Mesenchymal stem cell (in vitro differentiated cells and primary cell): ENCODE results near the gene PRPF19.

ENCODE experiments used
- DNase-seq: peaks from one replicate; pipeline ENCODE4 v3.0.0-alpha.2; 2013
- H2AFZ ChIP-seq: one replicate; pipeline ENCODE4 v1.6.1; 2013; ENCODE audit warnings: low read depth, mild to moderate bottlenecking, control low read depth, inconsistent platforms, low read length, moderate library complexity
- H2AK5ac ChIP-seq: 2 replicates; pipeline ENCODE4 v1.6.1; 2013; ENCODE audit warnings: low read length, moderate library complexity, mild to moderate bottlenecking, inconsistent platforms; ENCODE audit not compliant: severe bottlenecking
- H2BK120ac ChIP-seq: one replicate; pipeline ENCODE4 v1.6.1; 2013; ENCODE audit warnings: low read depth, mild to moderate bottlenecking, inconsistent platforms, low read length, moderate library complexity
- H2BK12ac ChIP-seq, 2 experiments: one replicate each; pipeline ENCODE4 v1.6.1; 2013; ENCODE audit warnings: inconsistent platforms in 2 of 2, low read length in 2 of 2, mild to moderate bottlenecking in 2 of 2, moderate library complexity in 2 of 2, control low read depth in 1 of 2
- H2BK15ac ChIP-seq: one replicate; pipeline ENCODE4 v1.6.1; 2013; ENCODE audit warnings: mild to moderate bottlenecking, low read depth, inconsistent platforms; ENCODE audit not compliant: poor library complexity, severe bottlenecking
- H2BK5ac ChIP-seq: 2 replicates; pipeline ENCODE4 v1.6.1; 2013; ENCODE audit warnings: low read depth, mild to moderate bottlenecking, low read length, control low read depth, inconsistent platforms; ENCODE audit not compliant: poor library complexity, severe bottlenecking
- H3K14ac ChIP-seq, 2 experiments: one replicate each; pipeline ENCODE4 v1.6.1; 2013; ENCODE audit warnings: inconsistent platforms in 2 of 2, low read length in 2 of 2, control low read depth in 1 of 2, mild to moderate bottlenecking in 1 of 2, moderate library complexity in 1 of 2
- H3K18ac ChIP-seq, 2 experiments: one replicate each; pipeline ENCODE4 v1.6.1; 2013; ENCODE audit warnings: inconsistent platforms in 2 of 2, low read length in 2 of 2, control low read depth in 1 of 2, low read depth in 1 of 2, mild to moderate bottlenecking in 1 of 2
- H3K23ac ChIP-seq, 2 experiments: one replicate each; pipeline ENCODE4 v1.6.1; 2013; ENCODE audit warnings: inconsistent platforms in 2 of 2, low read length in 2 of 2, mild to moderate bottlenecking in 2 of 2, moderate library complexity in 2 of 2, control low read depth in 1 of 2
- H3K27ac ChIP-seq: 2 replicates; pipeline ENCODE4 v1.5.1; 2013; ENCODE audit warnings: mild to moderate bottlenecking, moderate library complexity, low read length, control low read depth, inconsistent platforms; ENCODE audit not compliant: poor library complexity, severe bottlenecking
- H3K27me3 ChIP-seq, 2 experiments: 2 replicates each; pipeline versions ENCODE4 v1.6.1 to v1.7.0; 2013; ENCODE audit warnings: low read length in 2 of 2, mild to moderate bottlenecking in 2 of 2, moderate library complexity in 2 of 2, control low read depth in 1 of 2, inconsistent platforms in 1 of 2; ENCODE audit not compliant: control insufficient read depth in 1 of 2, insufficient read depth in 1 of 2
- H3K36me3 ChIP-seq, 2 experiments: 2 replicates each; pipeline versions ENCODE4 v1.6.1 to v1.7.0; 2013; ENCODE audit warnings: low read length in 2 of 2, control low read depth in 1 of 2, inconsistent platforms in 1 of 2, low read depth in 1 of 2, mild to moderate bottlenecking in 1 of 2; ENCODE audit not compliant: insufficient read depth in 2 of 2, control insufficient read depth in 1 of 2
- H3K4ac ChIP-seq, 2 experiments: one replicate each; pipeline ENCODE4 v1.6.1; 2013; ENCODE audit warnings: inconsistent platforms in 2 of 2, low read length in 2 of 2, mild to moderate bottlenecking in 2 of 2, moderate library complexity in 2 of 2, control low read depth in 1 of 2, low read depth in 1 of 2
- H3K4me1 ChIP-seq: 2 replicates; pipeline ENCODE4 v1.6.1; 2013; ENCODE audit warnings: low read depth, low read length, control low read depth; ENCODE audit not compliant: control insufficient read depth, insufficient read depth
- H3K4me2 ChIP-seq: 2 replicates; pipeline ENCODE4 v1.6.1; 2013; ENCODE audit warnings: low read length, mild to moderate bottlenecking, inconsistent platforms; ENCODE audit not compliant: poor library complexity, severe bottlenecking
- H3K4me3 ChIP-seq, 2 experiments: 2 replicates each; pipeline versions ENCODE4 v1.5.1 to v1.7.0; 2013; ENCODE audit warnings: low read length in 2 of 2, mild to moderate bottlenecking in 2 of 2, control low read depth in 1 of 2, low read depth in 1 of 2; ENCODE audit not compliant: insufficient read depth in 1 of 2
- H3K79me1 ChIP-seq: replicated peaks from 2 replicates; pipeline ENCODE4 v1.6.1; 2013; ENCODE audit warnings: mild to moderate bottlenecking, control low read depth, low read length, inconsistent platforms; ENCODE audit not compliant: poor library complexity, severe bottlenecking
- H3K9ac ChIP-seq: 2 replicates; pipeline ENCODE4 v1.7.0; 2013; ENCODE audit warnings: mild to moderate bottlenecking, low read length, moderate library complexity
- H3K9me3 ChIP-seq: 2 replicates; pipeline ENCODE4 v1.7.0; 2013; ENCODE audit warnings: mild to moderate bottlenecking, low read length; ENCODE audit not compliant: control insufficient read depth
- H4K8ac ChIP-seq: one replicate; pipeline ENCODE4 v1.6.1; 2013; ENCODE audit warnings: inconsistent platforms, mild to moderate bottlenecking, low read length, moderate library complexity
- H4K91ac ChIP-seq: one replicate; pipeline ENCODE4 v1.6.1; 2013; ENCODE audit warnings: mild to moderate bottlenecking, low read length, inconsistent platforms
- WGBS: methylation state at CpG from one replicate; pipeline ENCODE4 v1.1.7; 2013; ENCODE audit warnings: mixed read lengths; 5-methylcytosine and 5-hydroxymethylcytosine counted together

Gene PRPF19

DNA sequence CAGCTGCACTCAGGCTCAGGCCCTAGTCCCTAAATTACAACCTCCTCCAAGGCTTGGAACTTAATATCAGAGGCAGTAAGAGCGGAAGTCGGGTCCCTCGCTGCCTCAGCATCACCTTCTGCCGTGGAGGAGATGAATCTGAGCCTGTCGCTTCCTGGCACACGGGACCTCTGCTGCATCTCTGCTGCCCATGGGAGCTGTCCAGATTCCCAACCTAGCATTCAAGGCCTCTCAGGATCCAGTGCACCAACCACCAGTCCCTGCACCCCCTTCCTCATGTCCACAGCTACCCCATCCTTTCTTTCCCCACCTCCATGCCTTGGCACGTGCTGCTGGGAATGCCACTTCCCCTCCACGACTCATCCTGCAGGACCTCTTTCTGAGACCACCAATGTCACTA lies 48.1 kb downstream of the PRPF19 start:
- WGBS, result 85% methylated on average over 8 of the region's 8 CpGs
- no peak overlapping the region for H2AFZ ChIP-seq
- no peak overlapping the region for H2AK5ac ChIP-seq
- H3K27ac ChIP-seq, result no peak overlapping the region
- no peak overlapping the region for H3K4me2 ChIP-seq
- H3K4me3 ChIP-seq, result no peak overlapping the region
- no peak overlapping the region for H3K4ac ChIP-seq
- H3K23ac ChIP-seq, result no peak overlapping the region
- H3K4me1 ChIP-seq, result peaks cover 11% of the 10 kb centered on the region
- peaks cover 4% of the 10 kb centered on the region in 2 experiments for H3K36me3 ChIP-seq
- no peak overlapping the region for H3K14ac ChIP-seq
- DNase-seq, result no peak
- H4K91ac ChIP-seq, result no peak overlapping the region
- peak overlapping the region in 1 of 2 experiments; percentile 38 for H2BK12ac ChIP-seq
- H3K9ac ChIP-seq, result no peak overlapping the region
- no peak overlapping the region for H2BK5ac ChIP-seq
- H3K18ac ChIP-seq, result no peak overlapping the region
- no peak overlapping the region for H2BK15ac ChIP-seq
- H3K79me1 ChIP-seq, result no peaks in the 10 kb centered on the region
- no peak overlapping the region for H4K8ac ChIP-seq
- H3K27me3 ChIP-seq, result peaks cover 0 to 13% of the 10 kb centered on the region in 2 experiments
- H3K9me3 ChIP-seq, result no peaks in the 10 kb centered on the region
- no peak overlapping the region for H2BK120ac ChIP-seq

DNA sequence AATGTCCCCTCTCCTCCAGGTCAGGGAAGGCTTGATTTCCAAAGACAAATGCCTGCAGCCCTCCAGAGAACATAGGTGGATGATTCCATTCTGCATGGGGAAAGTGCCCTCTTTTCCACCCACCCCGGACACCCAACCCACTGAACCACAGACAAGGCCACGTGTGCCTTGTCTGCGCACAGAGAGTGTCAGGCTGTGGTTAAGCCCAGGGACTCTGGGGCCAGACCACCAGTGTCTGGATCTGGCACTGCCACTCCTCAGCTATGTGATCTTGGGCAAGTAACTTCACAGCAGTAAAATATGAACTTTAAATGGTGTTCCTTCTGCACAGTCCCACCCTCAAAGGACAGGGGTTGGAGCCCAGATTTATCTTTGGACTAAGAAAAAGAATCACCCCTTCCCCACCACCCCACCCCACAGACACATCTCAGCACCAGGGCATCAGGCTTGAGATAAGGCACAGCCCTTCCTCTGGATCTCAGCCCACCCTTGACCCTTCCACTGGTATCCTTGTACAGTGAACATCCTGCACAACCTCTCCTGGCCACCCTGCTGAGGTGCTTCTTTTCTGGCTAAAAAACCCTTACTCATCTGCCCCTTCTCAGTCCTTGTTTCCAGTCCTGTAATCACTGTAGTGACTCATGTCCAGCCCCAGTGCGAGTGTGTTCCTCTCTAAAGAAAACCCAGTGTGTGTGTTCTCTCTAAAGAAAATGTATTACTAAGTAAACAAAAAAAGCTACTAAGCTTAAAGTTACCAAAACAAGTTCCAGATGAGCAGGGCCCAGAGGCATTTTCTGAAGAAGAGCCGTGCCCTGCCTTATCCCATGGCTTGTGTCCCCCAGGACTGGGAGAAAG lies 48.8 kb downstream of the PRPF19 start:
- Histone ChIP-seq H2AK5ac (no peak overlapping the region), H3K27ac (no peak overlapping the region), H3K27me3 (peaks cover 0 to 9% of the 10 kb centered on the region in 2 experiments), H3K14ac (no peak overlapping the region), H4K91ac (no peak overlapping the region), H2BK5ac (no peak overlapping the region), H3K4ac (no peak overlapping the region), H3K79me1 (no peaks in the 10 kb centered on the region), H3K23ac (no peak overlapping the region), H2BK12ac (no peak overlapping the region), H3K4me2 (no peak overlapping the region), H3K9me3 (no peaks in the 10 kb centered on the region), H3K36me3 (peaks cover 6 to 10% of the 10 kb centered on the region in 2 experiments), H2AFZ (no peak overlapping the region), H2BK120ac (no peak overlapping the region), H3K9ac (no peak overlapping the region), H3K4me3 (no peak overlapping the region), H4K8ac (no peak overlapping the region), H3K4me1 (peaks cover 12% of the 10 kb centered on the region), H2BK15ac (no peak overlapping the region), H3K18ac (no peak overlapping the region)
- WGBS, result 82% methylated on average over 4 of the region's 5 CpGs
- DNase-seq, result peak; percentile 61

DNA sequence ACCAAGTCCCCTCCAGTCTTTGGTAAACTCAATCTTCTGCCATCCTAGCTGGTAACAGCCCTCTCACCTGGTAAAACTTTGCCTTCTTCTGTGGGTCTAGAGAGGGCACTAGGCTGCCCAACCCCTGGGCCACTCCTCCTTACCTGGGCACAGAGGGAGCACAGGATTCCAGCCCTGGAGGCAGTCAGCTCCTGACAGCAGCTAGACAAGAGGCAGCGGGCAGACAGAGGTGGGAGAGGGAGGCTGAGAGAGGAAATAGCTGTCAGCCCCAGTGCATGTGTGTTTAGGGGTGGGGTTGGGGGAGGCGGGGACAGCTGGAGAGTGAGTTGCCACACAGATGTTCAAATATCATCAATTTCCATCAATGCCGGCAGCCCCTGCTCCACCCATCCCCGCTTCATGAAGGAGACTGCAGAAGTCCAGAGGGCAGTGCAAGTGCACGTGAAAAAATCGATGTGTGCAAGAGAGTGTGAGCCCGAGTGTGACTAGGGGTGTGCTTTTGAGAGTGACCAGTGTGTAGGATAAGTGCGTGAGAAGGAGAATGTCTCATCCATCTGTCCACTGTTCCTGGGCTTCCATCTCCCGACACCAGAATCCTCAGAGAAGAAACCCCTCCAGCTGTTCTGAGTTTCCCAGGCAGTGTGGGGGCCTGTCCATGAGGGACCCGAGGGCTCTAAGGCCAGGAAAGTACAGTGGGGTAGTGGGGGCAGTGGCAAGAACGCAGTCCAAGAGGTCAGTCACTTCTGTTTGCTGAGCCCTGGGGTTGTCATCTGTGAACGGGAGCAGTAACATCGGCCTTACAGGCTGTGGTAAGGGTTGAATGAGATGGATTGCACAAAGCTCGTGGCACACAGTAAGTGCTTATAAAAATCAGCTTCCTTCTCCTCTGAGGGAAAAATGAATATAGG lies 50.4 kb downstream of the PRPF19 start, which contains the start of gene PTGDR2:
PTGDR2 (minus strand) TSS at position 225 of the 908 bp plus-strand sequence. CDS start 2,228 bp downstream, outside the sequence.
- Histone ChIP-seq H3K23ac (no peak within 1 kb of the TSS), H3K4me2 (no peak within 1 kb of the TSS), H2BK15ac (peak within 1 kb of the TSS; percentile 13), H3K9me3 (no peaks in the 10 kb centered on the region), H2BK120ac (no peak within 1 kb of the TSS), H2AK5ac (no peak within 1 kb of the TSS), H2AFZ (no peak within 1 kb of the TSS), H3K79me1 (no peaks in the 10 kb centered on the region), H2BK12ac (no peak within 1 kb of the TSS), H3K27ac (no peak within 1 kb of the TSS), H3K18ac (no peak within 1 kb of the TSS), H3K9ac (no peak within 1 kb of the TSS), H3K4ac (no peak within 1 kb of the TSS), H4K8ac (no peak within 1 kb of the TSS), H3K36me3 (peaks cover 17 to 27% of the 10 kb centered on the region in 2 experiments), H3K4me1 (peaks cover 9% of the 10 kb centered on the region), H2BK5ac (no peak within 1 kb of the TSS), H3K4me3 (no peak within 1 kb of the TSS), H3K27me3 (no peaks in the 10 kb centered on the region), H3K14ac (no peak within 1 kb of the TSS), H4K91ac (no peak within 1 kb of the TSS)
- no peak for DNase-seq
- 94% methylated on average over 9 of the region's 14 CpGs for WGBS
